H9 (cell line): ENCODE data around the gene EIF2S3. TPM values are rescaled to one million over a fixed set of nuclear protein-coding genes. Genes with fewer than 3 reads are reported as not detected.

Source experiments
- DNase-seq: peaks from one replicate; pipeline ENCODE4 v3.0.0-alpha.2; 2017
- H2AFZ ChIP-seq: one replicate; pipeline ENCODE4 v1.6.1; 2013; ENCODE audit warnings: mild to moderate bottlenecking, low read length, control low read depth, moderate library complexity
- H2AK5ac ChIP-seq: 2 replicates; pipeline ENCODE4 v1.6.1; 2013; ENCODE audit warnings: low read length, control low read depth, mixed read lengths; ENCODE audit not compliant: insufficient read length
- H2BK120ac ChIP-seq: one replicate; pipeline ENCODE4 v1.6.1; 2013; ENCODE audit warnings: low read depth, mild to moderate bottlenecking, low read length, control low read depth, inconsistent platforms; ENCODE audit not compliant: poor library complexity, severe bottlenecking
- H2BK12ac ChIP-seq: 2 replicates; pipeline ENCODE4 v1.6.1; 2013; ENCODE audit warnings: low read length, control low read depth, mixed read lengths, low read depth; ENCODE audit not compliant: insufficient read length
- H2BK15ac ChIP-seq: 2 replicates; pipeline ENCODE4 v1.6.1; 2013; ENCODE audit warnings: low read depth, low read length, control low read depth
- H2BK20ac ChIP-seq: one replicate; pipeline ENCODE4 v1.6.1; 2013; ENCODE audit warnings: low read depth, mild to moderate bottlenecking, low read length, control low read depth, inconsistent platforms; ENCODE audit not compliant: poor library complexity, severe bottlenecking
- H2BK5ac ChIP-seq: 2 replicates; pipeline ENCODE4 v1.6.1; 2013; ENCODE audit warnings: low read length, control low read depth, mixed read lengths; ENCODE audit not compliant: insufficient read length
- H3K14ac ChIP-seq: 2 replicates; pipeline ENCODE4 v1.6.1; 2013; ENCODE audit warnings: low read length, control low read depth; ENCODE audit not compliant: insufficient read depth
- H3K18ac ChIP-seq: 2 replicates; pipeline ENCODE4 v1.6.1; 2013; ENCODE audit warnings: low read depth, mild to moderate bottlenecking, mixed read lengths, low read length, control low read depth; ENCODE audit not compliant: insufficient read length
- H3K23ac ChIP-seq: 2 replicates; pipeline ENCODE4 v1.6.1; 2013; ENCODE audit warnings: low read length, control low read depth, mixed read lengths, low read depth; ENCODE audit not compliant: insufficient read length
- H3K23me2 ChIP-seq: 2 replicates; pipeline ENCODE4 v1.6.1; 2013; ENCODE audit warnings: low read depth, mild to moderate bottlenecking, mixed read lengths, low read length, control low read depth; ENCODE audit not compliant: insufficient read length, poor library complexity, severe bottlenecking
- H3K27ac ChIP-seq: 2 replicates; pipeline ENCODE4 v1.5.1; 2013; ENCODE audit warnings: low read length, control low read depth, mixed read lengths, low read depth; ENCODE audit not compliant: insufficient read length
- H3K27me3 ChIP-seq: 2 replicates; pipeline ENCODE4 v1.6.1; 2013; ENCODE audit warnings: low read length, control low read depth, inconsistent platforms; ENCODE audit not compliant: insufficient read depth
- H3K4ac ChIP-seq: 2 replicates; pipeline ENCODE4 v1.6.1; 2013; ENCODE audit warnings: low read depth, mild to moderate bottlenecking, control low read depth, inconsistent platforms, low read length, moderate library complexity
- H3K4me1 ChIP-seq: 2 replicates; pipeline ENCODE4 v1.6.1; 2013; ENCODE audit warnings: low read length, control low read depth, inconsistent platforms; ENCODE audit not compliant: insufficient read depth
- H3K4me2 ChIP-seq: 2 replicates; pipeline ENCODE4 v1.6.1; 2013; ENCODE audit warnings: low read length, control low read depth, mixed read lengths; ENCODE audit not compliant: insufficient read length, insufficient read depth
- H3K56ac ChIP-seq: 2 replicates; pipeline ENCODE4 v1.6.1; 2013; ENCODE audit warnings: low read depth, mild to moderate bottlenecking, mixed read lengths, low read length, control low read depth; ENCODE audit not compliant: insufficient read length
- H3K79me1 ChIP-seq: 2 replicates; pipeline ENCODE4 v1.6.1; 2013; ENCODE audit warnings: low read depth, mild to moderate bottlenecking, moderate library complexity, low read length, control low read depth, inconsistent platforms; ENCODE audit not compliant: insufficient read depth, poor library complexity, severe bottlenecking
- H3K79me2 ChIP-seq: 2 replicates; pipeline ENCODE4 v1.6.1; 2013; ENCODE audit warnings: low read length, control low read depth, inconsistent platforms; ENCODE audit not compliant: insufficient read depth
- H3K9ac ChIP-seq: 2 replicates; pipeline ENCODE4 v1.6.1; 2013; ENCODE audit warnings: low read length, control low read depth, mixed read lengths; ENCODE audit not compliant: insufficient read length; ENCODE audit errors: extremely low read depth
- H3K9me3 ChIP-seq: one replicate; pipeline ENCODE4 v1.6.1; 2013; ENCODE audit warnings: low read depth, low read length, inconsistent platforms; ENCODE audit not compliant: control insufficient read depth
- H3T11ph ChIP-seq: one replicate; pipeline ENCODE4 v1.6.1; 2013; ENCODE audit warnings: mild to moderate bottlenecking, low read length, control low read depth, inconsistent platforms
- H4K20me1 ChIP-seq: one replicate; pipeline ENCODE4 v1.6.1; 2013; ENCODE audit not compliant: control insufficient read depth, insufficient read length, insufficient read depth
- H4K5ac ChIP-seq: 2 replicates; pipeline ENCODE4 v1.6.1; 2013; ENCODE audit warnings: low read depth, mild to moderate bottlenecking, mixed read lengths, low read length, control low read depth; ENCODE audit not compliant: insufficient read length
- H4K8ac ChIP-seq: replicated peaks from 2 replicates; pipeline ENCODE4 v1.6.1; 2013; ENCODE audit warnings: low read length, control low read depth, mixed read lengths, low read depth; ENCODE audit not compliant: insufficient read length
- H4K91ac ChIP-seq: 2 replicates; pipeline ENCODE4 v1.6.1; 2013; ENCODE audit warnings: low read depth, mild to moderate bottlenecking, moderate library complexity, mixed read lengths, low read length, control low read depth; ENCODE audit not compliant: insufficient read length
- H3K27ac Mint-ChIP-seq, 3 experiments: 2 replicates in 2 of 3; 3 replicates in 1 of 3; pipeline ENCODE4 v1.8.0; 2020 to 2021; ENCODE audit warnings: mixed read lengths in 3 of 3, mild to moderate bottlenecking in 1 of 3, moderate library complexity in 1 of 3
- H3K27me3 Mint-ChIP-seq: 2 replicates; pipeline ENCODE4 v1.8.0; 2021; ENCODE audit warnings: low read depth, mild to moderate bottlenecking, moderate library complexity, mixed read lengths
- H3K36me3 Mint-ChIP-seq, 3 experiments: 2 replicates in 2 of 3; 3 replicates in 1 of 3; pipeline ENCODE4 v1.8.0; 2020 to 2021; ENCODE audit warnings: low read depth in 3 of 3, mixed read lengths in 3 of 3; ENCODE audit not compliant: insufficient read depth in 1 of 3
- H3K4me1 Mint-ChIP-seq, 2 experiments: 2 replicates each; pipeline ENCODE4 v1.8.0; 2020; ENCODE audit warnings: mixed read lengths in 2 of 2
- H3K4me3 Mint-ChIP-seq, 2 experiments: 2 replicates in 1 of 2; 3 replicates in 1 of 2; pipeline ENCODE4 v1.8.0; 2020 to 2021; ENCODE audit warnings: mild to moderate bottlenecking in 2 of 2, mixed read lengths in 2 of 2, moderate library complexity in 1 of 2
- H3K9me3 Mint-ChIP-seq, 2 experiments: 2 replicates in 1 of 2; 3 replicates in 1 of 2; pipeline ENCODE4 v1.8.0; 2020; ENCODE audit warnings: mild to moderate bottlenecking in 2 of 2, mixed read lengths in 2 of 2, moderate library complexity in 1 of 2
- CTCF ChIP-seq: fragments of 200-600 bp; sonication (generic); conservative IDR thresholded peaks from 3 replicates; pipeline ENCODE4 v1.8.0; 2021; ENCODE audit warnings: antibody characterized with exemption, mild to moderate bottlenecking
- WGBS: extraction: QIAGEN DNeasy Blood & Tissue Kit; methylation state at CpG from one replicate; pipeline ENCODE4 v1.1.7; 2013; ENCODE audit warnings: missing lambda C conversion rate, low lambda C conversion rate, mixed read lengths; ENCODE audit not compliant: insufficient read length; ENCODE audit errors: extremely low coverage; 5-methylcytosine and 5-hydroxymethylcytosine counted together
- total RNA-seq: library from RNA; stranded (reverse); gene quantifications from 2 replicates; pipeline ENCODE4 v1.2.1, GENCODE V29; 2021

The EIF2S3 gene
- total RNA-seq, 1 experiment from 2014 or later: 598 TPM

GRCh38 chrX:24113181-24113580 is 58.4 kb downstream of the EIF2S3 start:
- Histone ChIP-seq H3K79me2 (no peaks in the 10 kb centered on the region), H4K20me1 (no peaks in the 10 kb centered on the region), H3K14ac (no peak overlapping the region), H4K5ac (no peak overlapping the region), H3K23ac (no peak overlapping the region), H4K91ac (no peak overlapping the region), H3K9ac (no peak overlapping the region), H2AFZ (no peak overlapping the region), H3K4me2 (no peak overlapping the region), H2BK20ac (no peak overlapping the region), H3K27ac (no peak overlapping the region), H2BK15ac (no peak overlapping the region), H3T11ph (no peak overlapping the region), H3K79me1 (no peaks in the 10 kb centered on the region), H3K18ac (no peak overlapping the region), H3K56ac (no peak overlapping the region), H3K4ac (no peak overlapping the region), H2AK5ac (no peak overlapping the region), H3K23me2 (no peaks in the 10 kb centered on the region), H2BK120ac (no peak overlapping the region), H2BK5ac (no peak overlapping the region), H3K27me3 (no peaks in the 10 kb centered on the region), H3K4me1 (no peaks in the 10 kb centered on the region), H2BK12ac (no peak overlapping the region), H3K9me3 (no peaks in the 10 kb centered on the region), H4K8ac (no peak overlapping the region)
- no peak for DNase-seq
- TF ChIP-seq CTCF: no peak
- Mint-ChIP-seq H3K4me3 (no peak overlapping the region), H3K27ac (no peak overlapping the region), H3K9me3 (no peaks in the 10 kb centered on the region), H3K36me3 (no peaks in the 10 kb centered on the region; a peak in 1 of 7 replicates), H3K27me3 (no peaks in the 10 kb centered on the region; the same call in 1 of the 2 replicates), H3K4me1 (no peaks in the 10 kb centered on the region)
- no CpG with 5 or more reads among the region's 2 CpGs for WGBS
